ENCODE results near the gene BCAS3. TPM values are rescaled to one million over a fixed set of nuclear protein-coding genes. Genes with fewer than 3 reads are reported as not detected.

BCAS3 gene
- total and polyA plus RNA-seq, 4 donors: 5.8 to 24.6 (median 10.1) TPM

GRCh38 chr17:61018938-61019337, 341.3 kb downstream of the BCAS3 start:
- Histone ChIP-seq H3K4me1 (ENCODE audit: control insufficient read depth in 4 of 4, insufficient read depth in 4 of 4, low read length in 3 of 4) (no peaks in the 10 kb centered on the region), H3K9ac (ENCODE audit: low read depth in 1 of 2, low read length in 2 of 2) (no peak overlapping the region), H3K9me3 (ENCODE audit: control insufficient read depth in 4 of 4, low read length in 3 of 4) (no peaks in the 10 kb centered on the region), H3K27ac (ENCODE audit: low read depth in 1 of 2, low read length in 2 of 2) (no peak overlapping the region), H3K36me3 (ENCODE audit: control insufficient read depth in 4 of 4, insufficient read depth in 3 of 4, low read depth in 1 of 4, low read length in 3 of 4) (peaks cover 0 to 4% (median 0%) of the 10 kb centered on the region in 4 donors), H3K27me3 (ENCODE audit: control insufficient read depth in 4 of 4, insufficient read depth in 4 of 4, low read length in 3 of 4) (no peaks in the 10 kb centered on the region), H3K4me3 (ENCODE audit: low read depth in 1 of 3, low read length in 3 of 3) (no peak overlapping the region)
- no peak for DNase-seq (ENCODE audit: low spot score)
- no peak for TF ChIP-seq FOXA2 (IDR thresholded peaks at IDR 0.05)
- TF ChIP-seq REST (IDR thresholded peaks at IDR 0.05): no peak
- no peak for TF ChIP-seq NR2F2 (IDR thresholded peaks at IDR 0.05)
- no peak for TF ChIP-seq YY1 (IDR thresholded peaks at IDR 0.05)
- TF ChIP-seq HNF4G (IDR thresholded peaks at IDR 0.05): no peak
- TF ChIP-seq ATF3 (IDR thresholded peaks at IDR 0.05): no peak
- TF ChIP-seq, protein P1, sequence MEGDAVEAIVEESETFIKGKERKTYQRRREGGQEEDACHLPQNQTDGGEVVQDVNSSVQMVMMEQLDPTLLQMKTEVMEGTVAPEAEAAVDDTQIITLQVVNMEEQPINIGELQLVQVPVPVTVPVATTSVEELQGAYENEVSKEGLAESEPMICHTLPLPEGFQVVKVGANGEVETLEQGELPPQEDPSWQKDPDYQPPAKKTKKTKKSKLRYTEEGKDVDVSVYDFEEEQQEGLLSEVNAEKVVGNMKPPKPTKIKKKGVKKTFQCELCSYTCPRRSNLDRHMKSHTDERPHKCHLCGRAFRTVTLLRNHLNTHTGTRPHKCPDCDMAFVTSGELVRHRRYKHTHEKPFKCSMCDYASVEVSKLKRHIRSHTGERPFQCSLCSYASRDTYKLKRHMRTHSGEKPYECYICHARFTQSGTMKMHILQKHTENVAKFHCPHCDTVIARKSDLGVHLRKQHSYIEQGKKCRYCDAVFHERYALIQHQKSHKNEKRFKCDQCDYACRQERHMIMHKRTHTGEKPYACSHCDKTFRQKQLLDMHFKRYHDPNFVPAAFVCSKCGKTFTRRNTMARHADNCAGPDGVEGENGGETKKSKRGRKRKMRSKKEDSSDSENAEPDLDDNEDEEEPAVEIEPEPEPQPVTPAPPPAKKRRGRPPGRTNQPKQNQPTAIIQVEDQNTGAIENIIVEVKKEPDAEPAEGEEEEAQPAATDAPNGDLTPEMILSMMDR (IDR thresholded peaks at IDR 0.05; ENCODE audit: low read depth, low read length, missing input control): no peak
- TF ChIP-seq ZBTB33 (IDR thresholded peaks at IDR 0.05): no peak
- no peak for TF ChIP-seq HNF4A (conservative IDR thresholded peaks at IDR 0.05)
- no peak for TF ChIP-seq GABPA (IDR thresholded peaks at IDR 0.05 in 1 of 2, conservative IDR thresholded peaks at IDR 0.05 in 1 of 2)
- TF ChIP-seq RAD21 (IDR thresholded peaks at IDR 0.05): no peak
- TF ChIP-seq TAF1 (conservative IDR thresholded peaks at IDR 0.05): no peak
- no peak for TF ChIP-seq EGR1 (IDR thresholded peaks at IDR 0.05; ENCODE audit: low read depth in 2 of 2)
- no peak for TF ChIP-seq RXRA (IDR thresholded peaks at IDR 0.05)
- no peak for TF ChIP-seq SP1 (IDR thresholded peaks at IDR 0.05)
- TF ChIP-seq JUND (IDR thresholded peaks at IDR 0.05): no peak
- TF ChIP-seq FOXA1 (IDR thresholded peaks at IDR 0.05): no peak
- no peak for TF ChIP-seq MAX (IDR thresholded peaks at IDR 0.05)
- 96% methylated on average over 5 of the region's 5 CpGs for WGBS
